GM18526 (cell line): ENCODE data around the gene PCDHGB2.
"Not testable (repeated sequence)": the region's sequence is repeated elsewhere in the genome, so short reads cannot be mapped to it uniquely, and the experiment has no call there.

Experiments used
- POLR2A ChIP-seq: IDR thresholded peaks from 3 replicates; pipeline ENCODE4 v1.6.1; 2011; ENCODE audit not compliant: insufficient read length; ENCODE audit errors: extremely low read depth

The PCDHGB2 gene

DNA sequence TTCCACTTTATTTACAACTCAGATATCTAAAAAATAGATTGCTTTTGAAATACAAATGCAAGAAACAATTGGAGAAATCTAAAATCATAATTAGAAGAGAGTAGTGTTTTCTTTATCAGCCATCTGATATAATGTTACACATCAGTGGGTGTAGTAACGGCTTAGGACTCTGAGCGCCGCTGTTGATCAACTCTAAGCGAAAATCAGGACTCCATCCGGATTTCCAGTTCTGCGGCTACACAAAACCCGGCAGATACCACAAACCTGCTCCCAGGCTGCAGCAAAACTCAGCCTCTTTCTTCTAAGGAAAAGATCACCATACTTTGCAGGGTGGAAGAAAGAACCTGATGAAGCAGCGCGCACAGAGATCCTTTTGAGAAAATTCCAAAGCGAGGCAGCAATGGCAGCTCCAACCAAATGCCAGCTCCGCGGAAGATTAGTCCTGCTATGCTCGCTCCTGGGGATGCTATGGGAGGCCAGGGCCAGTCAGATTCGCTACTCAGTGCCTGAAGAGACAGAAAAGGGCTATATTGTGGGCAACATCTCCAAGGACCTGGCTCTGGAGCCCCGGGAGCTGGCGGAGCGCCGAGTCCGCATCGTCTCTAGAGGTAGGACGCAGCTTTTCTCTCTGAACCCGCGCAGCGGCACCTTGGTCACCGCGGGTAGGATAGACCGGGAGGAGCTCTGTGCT lies 42.9 kb downstream of the PCDHGB2 start, which contains the start of gene PCDHGA9:
TSS of gene PCDHGA9 (plus strand) at position 226 of the 691 bp plus-strand sequence. CDS start at position 401, 175 bp downstream.
- TF ChIP-seq POLR2A: no peak

DNA sequence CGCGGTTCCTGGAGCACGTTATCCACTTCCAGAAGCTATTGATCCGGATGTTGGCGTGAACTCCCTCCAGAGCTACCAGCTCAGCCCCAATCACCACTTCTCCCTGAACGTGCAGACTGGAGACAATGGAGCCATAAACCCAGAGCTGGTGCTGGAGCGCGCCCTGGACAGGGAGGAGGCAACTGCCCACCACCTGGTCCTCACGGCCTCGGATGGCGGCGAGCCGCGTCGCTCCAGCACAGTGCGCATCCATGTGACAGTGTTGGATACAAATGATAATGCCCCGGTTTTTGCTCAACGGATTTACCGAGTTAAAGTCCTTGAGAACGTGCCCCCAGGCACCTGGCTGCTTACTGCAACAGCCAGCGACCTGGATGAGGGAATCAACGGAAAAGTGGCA lies 43.6 kb downstream of the PCDHGB2 start:
- no peak for TF ChIP-seq POLR2A

DNA sequence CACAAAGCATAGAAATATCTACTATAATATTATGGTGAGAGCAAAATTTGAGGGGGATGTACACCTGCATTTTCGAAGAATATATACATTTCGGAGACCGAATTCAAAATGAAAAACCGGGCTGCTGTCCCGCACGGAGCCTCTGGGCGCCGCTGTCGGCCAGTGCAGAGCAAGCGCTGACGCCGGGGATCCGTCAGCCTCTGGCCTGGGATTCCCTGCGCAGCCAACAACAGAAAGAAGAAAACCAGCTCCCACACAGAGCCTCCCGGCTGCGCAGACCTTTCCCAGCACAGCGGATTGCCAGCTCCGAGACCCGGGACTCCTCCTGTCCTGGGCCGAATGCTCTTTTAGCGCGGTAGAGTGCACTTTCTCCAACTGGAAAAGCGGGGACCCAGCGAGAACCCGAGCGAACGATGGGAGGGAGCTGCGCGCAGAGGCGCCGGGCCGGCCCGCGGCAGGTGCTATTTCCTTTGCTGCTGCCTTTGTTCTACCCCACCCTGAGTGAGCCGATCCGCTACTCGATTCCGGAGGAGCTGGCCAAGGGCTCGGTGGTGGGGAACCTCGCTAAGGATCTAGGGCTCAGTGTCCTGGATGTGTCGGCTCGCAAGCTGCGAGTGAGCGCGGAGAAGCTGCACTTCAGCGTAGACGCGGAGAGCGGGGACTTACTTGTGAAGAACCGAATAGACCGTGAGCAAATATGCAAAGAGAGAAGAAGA lies 48.2 kb downstream of the PCDHGB2 start, which contains the start of gene PCDHGB6:
TSS of gene PCDHGB6 (plus strand) at position 232 of the 716 bp plus-strand sequence. CDS start at position 414, 182 bp downstream.
- not testable (repeated sequence) for TF ChIP-seq POLR2A

DNA sequence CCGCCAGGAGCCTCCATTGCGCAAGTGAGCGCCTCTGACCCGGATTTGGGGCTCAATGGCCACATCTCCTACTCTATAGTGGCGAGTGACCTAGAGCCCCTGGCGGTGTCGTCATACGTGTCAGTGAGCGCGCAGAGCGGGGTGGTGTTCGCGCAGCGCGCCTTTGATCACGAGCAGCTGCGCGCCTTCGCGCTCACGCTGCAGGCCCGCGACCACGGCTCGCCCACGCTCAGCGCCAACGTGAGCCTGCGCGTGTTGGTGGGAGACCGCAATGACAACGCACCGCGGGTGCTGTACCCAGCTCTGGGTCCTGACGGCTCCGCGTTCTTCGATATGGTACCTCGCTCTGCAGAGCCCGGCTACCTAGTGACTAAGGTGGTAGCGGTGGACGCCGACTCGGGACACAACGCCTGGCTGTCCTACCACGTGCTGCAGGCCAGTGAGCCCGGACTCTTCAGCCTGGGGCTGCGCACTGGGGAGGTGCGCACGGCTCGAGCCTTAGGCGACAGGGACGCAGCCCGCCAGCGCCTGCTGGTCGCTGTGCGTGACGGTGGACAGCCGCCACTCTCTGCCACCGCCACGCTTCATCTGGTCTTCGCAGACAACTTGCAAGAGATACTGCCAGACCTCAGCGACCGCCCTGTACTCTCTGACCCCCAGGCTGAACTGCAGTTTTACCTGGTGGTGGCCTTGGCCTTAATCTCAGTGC lies 50.0 kb downstream of the PCDHGB2 start:
- no peak for TF ChIP-seq POLR2A

DNA sequence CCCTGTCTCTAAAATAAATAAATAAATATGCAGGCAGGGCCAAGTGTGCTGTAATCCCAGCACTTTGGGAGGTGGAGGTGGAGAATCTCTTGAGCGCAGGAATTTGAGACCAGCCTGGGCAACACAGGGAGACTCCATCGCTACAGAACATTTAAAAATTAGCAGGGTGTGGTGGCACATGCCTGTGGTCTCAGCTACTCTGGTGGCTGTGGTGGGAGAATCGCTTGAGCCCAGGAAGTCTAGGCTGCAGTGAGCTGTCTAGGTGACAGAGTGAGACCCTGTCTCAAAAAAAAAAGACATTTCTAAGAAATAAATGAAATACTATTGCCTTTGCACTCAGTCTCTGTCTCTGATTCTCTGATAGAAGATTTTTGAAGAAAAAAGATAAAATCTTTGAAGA lies 51.8 kb downstream of the PCDHGB2 start:
- TF ChIP-seq POLR2A: no peak
